Activated CD4-positive, alpha-beta memory T cell treated with anti-CD3 and anti-CD28 coated beads for 36 hours (primary cell): ENCODE data around the gene KLK12. TPM values are rescaled to one million over a fixed set of nuclear protein-coding genes. Genes with fewer than 3 reads are reported as not detected.

Experiments used
- CTCF ChIA-PET: fragments of 350-600 bp; sonication (Branson Sonifier 250); formaldehyde crosslinking; loops from one replicate; lab custom pipeline; 2021; ENCODE audit warnings: antibody characterized with exemption, inconsistent platforms; lab: Charles Lee
- POLR2A ChIA-PET: fragments of 350-600 bp; sonication (Branson Sonifier 250); formaldehyde crosslinking; loops from one replicate; lab custom pipeline; 2021; ENCODE audit warnings: antibody characterized with exemption; lab: Charles Lee
- DNase-seq: peaks from one replicate; pipeline ENCODE4 v3.0.0-alpha.2; 2020
- H3K27ac Mint-ChIP-seq: one replicate; pipeline ENCODE4 v1.8.0; 2021; ENCODE audit warnings: mixed read lengths
- H3K27me3 Mint-ChIP-seq: one replicate; pipeline ENCODE4 v1.8.0; 2021; ENCODE audit warnings: mixed read lengths
- H3K36me3 Mint-ChIP-seq: one replicate; pipeline ENCODE4 v1.8.0; 2021; ENCODE audit warnings: mixed read lengths
- H3K4me1 Mint-ChIP-seq: one replicate; pipeline ENCODE4 v1.8.0; 2021; ENCODE audit warnings: low read depth, mixed read lengths
- H3K4me3 Mint-ChIP-seq: one replicate; pipeline ENCODE4 v1.8.0; 2021; ENCODE audit warnings: mild to moderate bottlenecking, mixed read lengths
- H3K9me3 Mint-ChIP-seq: one replicate; pipeline ENCODE4 v1.8.0; 2021; ENCODE audit warnings: mixed read lengths
- intact Hi-C: fragments of 100-400 bp; cut with micrococcal nuclease; formaldehyde crosslinking; loops from one replicate; pipeline ENCODE4 v1.15.1; 2023
- total RNA-seq, 2 experiments: library from RNA; stranded (reverse); gene quantifications; one replicate each; pipeline ENCODE4 v1.2.3, GENCODE V29; 2021

KLK12 gene
- total RNA-seq, 2 experiments from 2014 or later = not detected

- DNase-seq = no peak
- intact Hi-C loops = no loop called here
- H3K27ac Mint-ChIP-seq = no peak overlapping the region
- no peaks in the 10 kb centered on the region for H3K36me3 Mint-ChIP-seq
- no peaks in the 10 kb centered on the region for H3K4me1 Mint-ChIP-seq
- ChIA-PET POLR2A (no interaction called here), CTCF (no interaction called here)
- peaks cover 22% of the 10 kb centered on the region for H3K27me3 Mint-ChIP-seq
- H3K4me3 Mint-ChIP-seq = no peak overlapping the region
- H3K9me3 Mint-ChIP-seq = peaks cover 14% of the 10 kb centered on the region
Measured at GRCh38 chr19:51070334-51071094, 35.7 kb upstream of the KLK12 start.

DNA sequence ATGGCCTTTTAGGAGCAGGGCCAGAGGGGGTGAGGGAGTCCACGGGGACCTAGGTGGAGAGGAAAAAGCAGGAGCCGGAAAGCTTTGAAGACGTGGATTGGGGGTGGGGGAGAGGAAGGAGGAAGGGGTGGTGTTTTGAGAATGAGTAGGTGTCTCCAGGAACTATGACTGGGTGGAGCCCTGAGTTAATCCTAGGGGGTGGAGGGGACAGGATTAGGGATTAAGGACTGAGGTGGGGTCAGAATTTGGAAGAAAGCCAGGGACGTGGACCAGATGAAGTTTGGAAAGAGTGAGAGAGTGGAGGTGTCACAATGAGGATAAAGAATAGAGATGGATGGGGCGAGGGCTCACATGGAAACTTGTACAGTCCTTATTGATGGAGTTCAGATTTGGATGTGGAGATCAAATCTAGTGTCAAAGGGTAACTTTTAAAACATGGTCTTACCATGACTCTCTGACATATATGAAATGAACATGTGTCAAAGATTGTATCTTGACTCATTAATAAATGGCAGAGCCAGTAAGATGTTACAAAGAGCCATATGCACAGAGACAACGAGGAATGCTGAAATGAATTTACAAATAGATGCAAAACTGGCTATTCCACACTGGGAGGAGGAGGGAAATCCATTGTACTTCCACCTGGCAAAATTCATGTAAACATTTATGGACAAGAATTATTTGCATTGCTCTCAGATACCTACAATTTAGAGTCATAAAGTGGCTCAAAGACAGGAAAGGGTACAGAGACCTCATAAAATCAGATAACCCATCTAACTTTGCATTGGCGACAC lies 31.8 kb upstream of the KLK12 start:
- Mint-ChIP-seq H3K27me3 (peaks cover 30% of the 10 kb centered on the region), H3K4me3 (no peak overlapping the region), H3K4me1 (peaks cover 2% of the 10 kb centered on the region), H3K27ac (no peak overlapping the region), H3K36me3 (no peaks in the 10 kb centered on the region), H3K9me3 (no peaks in the 10 kb centered on the region)
- no peak for DNase-seq
- intact Hi-C loops = no loop called here
- ChIA-PET CTCF (no interaction called here), POLR2A (no interaction called here)

GRCh38 chr19:51065221-51065960 lies 30.6 kb upstream of the KLK12 start:
- no peak overlapping the region for H3K27ac Mint-ChIP-seq
- CTCF ChIA-PET = no interaction called here
- no peak overlapping the region for H3K4me3 Mint-ChIP-seq
- H3K27me3 Mint-ChIP-seq = peaks cover 41% of the 10 kb centered on the region
- intact Hi-C loops = no loop called here
- no peaks in the 10 kb centered on the region for H3K36me3 Mint-ChIP-seq
- DNase-seq = no peak
- H3K9me3 Mint-ChIP-seq = no peaks in the 10 kb centered on the region
- peaks cover 2% of the 10 kb centered on the region for H3K4me1 Mint-ChIP-seq
- POLR2A ChIA-PET = no interaction called here

DNA sequence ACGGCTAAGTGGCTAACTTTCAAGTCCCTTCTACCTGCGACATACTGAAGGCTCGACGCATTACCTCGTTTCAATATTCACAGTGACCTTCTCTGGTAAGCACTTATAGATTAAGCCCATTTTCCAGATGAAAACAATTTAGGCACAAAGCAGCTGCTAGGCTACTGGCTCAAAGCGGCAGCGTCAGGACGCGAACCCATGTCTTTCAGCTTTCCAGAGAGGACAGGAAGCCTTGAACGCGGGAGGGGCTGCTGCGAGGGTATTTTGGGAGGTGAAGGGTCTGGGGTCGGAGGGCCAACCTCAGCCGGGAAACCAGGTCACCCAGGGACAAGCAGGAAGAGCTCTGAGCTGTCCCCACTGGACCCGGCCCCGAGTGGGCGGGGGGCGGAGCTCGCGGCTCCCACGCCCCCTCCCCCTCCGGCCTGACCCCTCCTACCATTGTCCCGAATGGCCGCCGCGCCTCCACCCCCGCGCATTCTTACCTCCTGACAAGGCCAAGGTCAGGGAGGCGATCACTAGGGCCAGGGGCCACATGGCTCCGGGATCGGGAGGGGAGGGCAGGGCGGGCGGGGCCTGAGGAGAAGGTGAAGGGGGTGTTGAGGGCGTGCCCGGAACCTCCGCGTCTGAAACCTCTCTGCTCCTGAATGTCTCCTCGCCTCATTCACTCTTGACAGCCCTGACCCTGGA lies 29.9 kb upstream of the KLK12 start, which contains the start of gene KLK13:
Gene KLK13, minus strand, starts transcription at position 559 of the 687 bp plus-strand sequence. Its CDS starts 25 bp downstream, at position 534.
- ChIA-PET CTCF (no interaction called here), POLR2A (no interaction called here)
- H3K27ac Mint-ChIP-seq = no peak within 1 kb of the TSS
- no peaks in the 10 kb centered on the region for H3K9me3 Mint-ChIP-seq
- DNase-seq = no peak
- H3K36me3 Mint-ChIP-seq = no peaks in the 10 kb centered on the region
- intact Hi-C loops = no loop called here
- peaks cover 2% of the 10 kb centered on the region for H3K4me1 Mint-ChIP-seq
- H3K27me3 Mint-ChIP-seq = peaks cover 41% of the 10 kb centered on the region
- no peak within 1 kb of the TSS for H3K4me3 Mint-ChIP-seq

DNA sequence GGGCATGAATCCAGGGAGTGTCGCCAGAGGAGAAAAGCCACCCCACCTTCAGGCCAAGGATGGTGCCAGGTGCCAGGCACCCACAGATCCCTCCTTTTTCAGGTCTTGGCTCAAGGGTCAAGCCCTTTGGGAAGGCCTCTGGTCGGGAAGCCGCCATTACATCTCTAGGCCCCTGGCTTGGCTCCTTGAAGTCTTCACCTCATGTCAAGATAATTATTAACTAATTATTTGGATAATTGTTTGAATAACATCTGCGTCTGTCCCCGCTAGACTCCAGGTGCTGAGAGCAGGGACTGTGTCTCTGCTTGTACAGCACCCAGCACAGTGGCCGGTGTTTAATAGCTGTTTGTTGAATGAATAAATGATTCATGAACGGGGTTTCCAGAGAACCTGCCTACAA lies 28.9 kb upstream of the KLK12 start:
- ChIA-PET POLR2A (no interaction called here), CTCF (interaction anchor here (1.2 kb wide), 1 partner anchor 43 kb away, joined by 4 read pairs; no protein-coding TSS in a partner anchor)
- no peak overlapping the region for H3K4me3 Mint-ChIP-seq
- H3K27me3 Mint-ChIP-seq = peaks cover 41% of the 10 kb centered on the region
- no peaks in the 10 kb centered on the region for H3K9me3 Mint-ChIP-seq
- peaks cover 2% of the 10 kb centered on the region for H3K4me1 Mint-ChIP-seq
- no peak overlapping the region for H3K27ac Mint-ChIP-seq
- no peak for DNase-seq
- intact Hi-C loops = no loop called here
- no peaks in the 10 kb centered on the region for H3K36me3 Mint-ChIP-seq

DNA sequence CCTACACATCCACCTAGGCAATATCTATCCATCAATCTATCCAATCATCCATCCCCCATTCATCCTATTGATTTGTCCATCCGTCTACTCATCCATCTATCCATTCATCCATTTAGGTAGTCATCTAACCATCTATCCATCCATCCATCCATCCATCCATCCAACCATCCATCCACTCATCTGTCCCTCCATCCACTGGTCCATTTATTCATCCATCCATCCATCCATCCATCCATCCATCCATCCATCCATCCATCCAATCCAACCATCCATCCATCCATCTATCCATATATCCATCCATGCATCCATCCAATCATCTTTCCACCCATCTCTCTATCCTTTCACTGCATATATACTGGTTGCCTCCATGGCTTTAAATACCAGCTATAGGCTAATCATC lies 26.2 kb upstream of the KLK12 start:
- H3K9me3 Mint-ChIP-seq = no peaks in the 10 kb centered on the region
- H3K27me3 Mint-ChIP-seq = peaks cover 27% of the 10 kb centered on the region
- no peak overlapping the region for H3K27ac Mint-ChIP-seq
- H3K4me1 Mint-ChIP-seq = peaks cover 2% of the 10 kb centered on the region
- POLR2A ChIA-PET = no interaction called here
- intact Hi-C loops = no loop called here
- CTCF ChIA-PET = no interaction called here
- DNase-seq = no peak
- no peaks in the 10 kb centered on the region for H3K36me3 Mint-ChIP-seq
- H3K4me3 Mint-ChIP-seq = no peak overlapping the region

DNA sequence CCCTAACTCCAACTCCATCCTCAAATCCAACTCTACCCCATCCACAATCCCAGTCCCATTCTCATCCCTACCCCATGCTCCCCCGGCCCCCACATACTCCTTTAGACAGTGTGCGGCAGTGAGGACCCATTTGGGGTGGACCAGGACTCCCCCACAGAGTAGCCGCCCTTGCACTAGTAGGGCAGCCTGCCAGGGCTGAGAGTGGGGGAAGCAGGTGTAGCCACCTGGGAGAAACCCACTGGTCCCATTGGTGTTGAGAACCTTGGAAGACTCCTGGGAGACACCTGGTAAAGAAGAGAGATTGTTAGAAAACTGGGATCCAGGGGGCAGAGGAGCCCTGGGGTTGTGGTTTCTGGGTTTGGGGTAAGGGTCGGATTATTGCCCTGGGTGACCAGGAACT lies 25.5 kb upstream of the KLK12 start:
- ChIA-PET POLR2A (no interaction called here), CTCF (no interaction called here)
- Mint-ChIP-seq H3K9me3 (no peaks in the 10 kb centered on the region), H3K4me3 (no peak overlapping the region), H3K4me1 (peaks cover 2% of the 10 kb centered on the region), H3K27ac (no peak overlapping the region), H3K27me3 (peaks cover 25% of the 10 kb centered on the region), H3K36me3 (no peaks in the 10 kb centered on the region)
- DNase-seq = no peak
- intact Hi-C loops = no loop called here

- no peaks in the 10 kb centered on the region for H3K9me3 Mint-ChIP-seq
- intact Hi-C loops = no loop called here
- no peaks in the 10 kb centered on the region for H3K4me1 Mint-ChIP-seq
- ChIA-PET CTCF (no interaction called here), POLR2A (no interaction called here)
- no peak overlapping the region for H3K27ac Mint-ChIP-seq
- DNase-seq = no peak
- peaks cover 25% of the 10 kb centered on the region for H3K27me3 Mint-ChIP-seq
- no peaks in the 10 kb centered on the region for H3K36me3 Mint-ChIP-seq
- no peak overlapping the region for H3K4me3 Mint-ChIP-seq
Measured at GRCh38 chr19:51059715-51060114, 24.9 kb upstream of the KLK12 start.

DNA sequence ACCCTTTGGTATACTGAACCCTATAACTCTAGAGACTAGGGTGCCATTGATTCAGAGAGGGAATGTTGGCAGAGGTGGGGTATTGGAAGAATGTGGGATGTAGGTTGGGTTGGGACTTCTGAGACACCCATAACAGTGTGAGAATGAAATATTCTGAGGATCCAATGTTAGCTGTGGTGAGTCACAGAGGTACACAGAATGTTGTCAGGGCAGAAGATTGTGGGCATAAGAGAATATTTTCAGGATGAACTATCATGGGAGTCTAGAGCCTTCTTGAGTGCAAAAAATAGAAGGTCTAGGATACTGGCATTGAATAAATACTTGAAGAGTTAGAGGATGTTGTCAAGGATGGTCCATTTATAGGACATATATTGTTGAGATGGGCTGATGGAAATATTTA lies 21.1 kb upstream of the KLK12 start:
- intact Hi-C loops = no loop called here
- H3K36me3 Mint-ChIP-seq = no peaks in the 10 kb centered on the region
- CTCF ChIA-PET = no interaction called here
- no peaks in the 10 kb centered on the region for H3K4me1 Mint-ChIP-seq
- no peaks in the 10 kb centered on the region for H3K9me3 Mint-ChIP-seq
- no peak for DNase-seq
- POLR2A ChIA-PET = no interaction called here
- no peak overlapping the region for H3K4me3 Mint-ChIP-seq
- peaks cover 20% of the 10 kb centered on the region for H3K27me3 Mint-ChIP-seq
- H3K27ac Mint-ChIP-seq = no peak overlapping the region

GRCh38 chr19:51047031-51047335 lies 12.2 kb upstream of the KLK12 start:
- Mint-ChIP-seq H3K9me3 (no peaks in the 10 kb centered on the region), H3K27ac (no peak overlapping the region), H3K36me3 (no peaks in the 10 kb centered on the region), H3K27me3 (peaks cover 11% of the 10 kb centered on the region), H3K4me1 (no peaks in the 10 kb centered on the region), H3K4me3 (no peak overlapping the region)
- no peak for DNase-seq
- ChIA-PET POLR2A (no interaction called here), CTCF (no interaction called here)
- intact Hi-C loops = no loop called here

DNA sequence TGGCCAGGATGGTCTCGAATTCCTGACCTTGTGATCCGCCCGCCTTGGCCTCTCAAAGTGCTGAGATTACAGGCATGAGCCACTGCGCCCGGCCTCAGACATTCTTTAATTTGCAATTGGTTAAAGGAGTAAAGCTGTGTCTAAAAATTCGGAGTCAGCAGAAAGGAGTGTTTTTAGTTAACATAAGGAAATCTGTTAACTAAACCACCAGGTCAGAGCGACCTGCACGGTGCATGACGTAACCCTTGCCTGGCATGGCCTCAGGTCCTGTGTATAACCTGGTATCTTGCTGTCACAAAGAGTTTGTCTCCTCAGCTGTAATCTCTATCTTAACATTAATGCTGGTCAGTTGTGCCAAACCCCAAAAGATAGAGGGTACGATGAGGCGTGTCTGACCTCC lies 9.5 kb upstream of the KLK12 start:
- H3K4me1 Mint-ChIP-seq = no peaks in the 10 kb centered on the region
- CTCF ChIA-PET = interaction anchor here (1.0 kb wide), 1 partner anchor 170 kb away, joined by 5 read pairs; no protein-coding TSS in a partner anchor
- POLR2A ChIA-PET = no interaction called here
- DNase-seq = no peak
- H3K36me3 Mint-ChIP-seq = no peaks in the 10 kb centered on the region
- intact Hi-C loops = no loop called here
- H3K27me3 Mint-ChIP-seq = peaks cover 6% of the 10 kb centered on the region
- no peaks in the 10 kb centered on the region for H3K9me3 Mint-ChIP-seq
- no peak overlapping the region for H3K27ac Mint-ChIP-seq
- H3K4me3 Mint-ChIP-seq = no peak overlapping the region

DNA sequence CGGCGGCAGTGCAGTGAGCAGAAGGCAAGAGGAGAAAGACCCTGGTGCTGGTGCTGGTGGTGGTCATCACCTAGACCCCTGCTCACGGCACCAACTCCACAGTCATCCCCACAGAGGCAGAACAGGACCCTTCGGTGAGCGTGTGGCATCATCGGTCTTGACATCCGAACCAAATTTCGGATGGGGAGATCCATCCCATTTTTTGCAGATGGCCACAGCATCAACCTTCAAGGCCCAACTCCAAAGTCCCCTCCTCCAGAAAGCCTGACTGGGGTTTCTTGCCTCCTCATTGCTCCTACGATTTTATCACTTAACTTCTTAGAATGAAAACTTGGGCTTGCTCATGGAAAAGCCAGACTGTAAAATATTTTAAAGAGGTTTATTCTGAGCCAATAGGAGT lies 8.7 kb upstream of the KLK12 start:
- POLR2A ChIA-PET = no interaction called here
- intact Hi-C loops = no loop called here
- Mint-ChIP-seq H3K4me1 (no peaks in the 10 kb centered on the region), H3K27ac (no peak overlapping the region), H3K9me3 (no peaks in the 10 kb centered on the region), H3K36me3 (no peaks in the 10 kb centered on the region), H3K4me3 (no peak overlapping the region), H3K27me3 (peaks cover 3% of the 10 kb centered on the region)
- no peak for DNase-seq
- CTCF ChIA-PET = no interaction called here
